CD4-positive, alpha-beta T cell treated with Interleukin-12 subunit alpha and Interleukin-12 subunit beta, for 1 hour (primary cell): ENCODE measurements around the gene EEA1.

Experiments
- DNase-seq: peaks from one replicate; pipeline ENCODE4 v3.0.0-alpha.2; 2020

The EEA1 gene

DNA sequence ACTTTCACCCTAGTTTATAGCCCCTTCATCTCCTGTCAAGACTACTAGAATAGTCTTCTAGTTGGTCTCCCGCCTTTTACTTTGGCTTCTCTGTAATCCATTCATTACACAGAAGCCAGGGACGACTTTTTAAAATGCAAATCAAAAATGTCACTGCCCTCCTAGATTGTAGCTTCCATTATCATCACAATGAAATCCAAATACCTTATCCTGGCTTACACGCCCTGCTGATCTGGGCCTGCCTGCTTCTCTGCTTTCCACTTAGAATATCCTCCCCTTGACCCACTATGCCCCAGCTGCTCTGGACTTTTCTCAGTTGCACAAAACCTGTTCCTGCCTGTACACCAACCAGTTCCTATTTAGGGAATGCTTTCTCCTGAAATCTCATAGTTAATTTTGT lies 4.5 kb upstream of the EEA1 start:
- DNase-seq, result no peak

DNA sequence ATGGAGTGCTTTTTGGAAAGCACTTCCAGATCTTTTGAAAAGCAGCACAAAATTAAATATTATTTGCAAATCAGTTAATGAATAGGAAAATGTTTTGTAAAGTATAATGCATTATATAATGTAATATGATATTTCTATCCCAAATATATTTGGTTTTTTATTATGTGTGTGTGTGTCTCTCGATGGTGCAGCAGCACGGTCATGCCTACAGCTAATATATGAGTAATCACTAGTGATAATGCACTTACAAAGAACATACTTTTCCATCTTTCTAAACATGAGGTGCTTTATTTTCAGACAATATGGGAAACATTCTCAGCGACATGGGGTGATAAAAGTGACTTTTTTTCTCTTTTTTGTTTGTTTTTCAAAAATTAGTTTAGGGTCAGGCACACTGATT lies 1.3 kb upstream of the EEA1 start:
- DNase-seq, result no peak

DNA sequence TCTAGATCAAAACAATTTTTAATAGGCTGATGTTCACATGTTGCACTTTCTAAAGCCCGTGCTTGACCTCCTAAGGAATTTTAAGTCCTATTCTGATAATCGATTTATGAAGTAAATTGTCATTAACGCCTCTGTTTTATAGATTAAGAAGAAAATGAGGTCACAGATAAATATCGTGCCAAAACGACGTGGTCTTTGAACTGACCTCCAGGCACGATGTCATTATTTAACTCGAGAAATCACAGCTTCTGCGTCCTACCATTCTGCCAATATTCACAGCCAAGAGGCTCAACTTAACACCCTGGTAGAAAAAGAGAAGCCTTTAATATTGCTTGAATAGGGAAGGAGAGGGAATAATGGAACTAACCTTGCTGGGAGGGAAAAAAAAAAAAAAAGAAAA lies 888 bp upstream of the EEA1 start:
- no peak for DNase-seq

DNA sequence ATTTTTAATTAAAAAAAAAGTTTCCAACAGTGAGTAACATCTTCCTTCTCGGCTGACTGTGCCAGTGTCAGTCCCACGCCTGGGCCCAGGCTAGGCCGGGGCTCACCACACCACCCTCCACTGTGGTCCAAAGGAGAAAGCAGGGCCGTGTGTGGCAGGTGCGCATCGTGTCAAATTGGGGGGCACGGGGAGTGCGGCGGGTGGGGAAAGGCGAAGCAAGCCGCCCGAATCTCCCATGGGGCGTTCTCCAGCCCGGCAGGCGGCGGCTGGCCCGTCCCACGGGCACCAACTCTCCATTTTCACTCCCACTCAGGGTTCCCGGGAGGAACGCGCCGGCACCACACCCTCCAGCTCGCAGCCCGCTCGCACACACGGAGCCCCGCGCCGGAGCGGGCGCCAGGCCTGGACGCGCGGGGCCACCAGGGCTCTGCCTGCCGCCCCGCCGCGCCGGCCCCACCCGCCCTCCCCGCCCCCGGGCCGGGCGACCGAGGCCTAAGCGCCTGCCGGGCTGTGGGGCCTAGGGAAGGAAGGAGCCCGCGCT lies 604 bp downstream of the EEA1 start:
- DNase-seq, result peak; percentile 38

DNA sequence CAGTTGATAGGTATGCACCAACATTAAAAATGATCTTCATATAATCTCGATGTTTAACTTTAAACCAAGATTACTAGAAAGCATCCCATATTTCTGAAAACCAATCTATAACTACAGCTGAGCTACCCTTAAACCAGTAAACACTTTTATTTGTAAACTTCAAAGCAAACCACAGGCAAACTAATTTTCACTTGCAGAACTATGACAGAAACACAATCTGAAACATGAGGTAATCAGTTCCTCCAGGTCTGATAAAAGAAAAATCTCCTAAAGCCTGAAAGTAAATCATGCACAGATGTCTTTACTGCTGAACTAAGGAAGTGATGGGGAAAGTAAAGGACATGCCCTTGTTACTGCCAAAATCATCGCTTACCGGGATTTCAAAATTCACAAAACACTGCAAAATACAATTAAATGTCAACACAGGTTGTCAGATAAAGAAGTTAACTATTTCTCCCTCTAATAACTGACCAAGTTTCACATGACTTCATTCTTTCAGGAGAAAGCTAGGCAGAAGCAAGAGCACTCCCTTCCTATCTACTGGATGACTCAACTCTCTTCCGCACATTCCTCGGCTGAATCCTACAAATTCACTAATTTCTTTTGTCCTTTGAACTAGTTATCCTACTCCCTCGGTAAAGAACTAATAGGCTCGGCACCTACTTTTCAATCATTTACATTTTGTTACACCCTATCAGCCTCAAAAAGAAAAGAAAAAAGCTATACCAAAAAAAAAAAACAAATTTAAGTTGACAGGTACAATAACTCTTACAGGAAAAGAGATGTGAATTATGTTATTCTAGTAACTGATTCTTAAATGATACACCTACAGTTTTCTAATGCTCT lies 1.4 kb downstream of the EEA1 start:
- DNase-seq, result peak; percentile 29

DNA sequence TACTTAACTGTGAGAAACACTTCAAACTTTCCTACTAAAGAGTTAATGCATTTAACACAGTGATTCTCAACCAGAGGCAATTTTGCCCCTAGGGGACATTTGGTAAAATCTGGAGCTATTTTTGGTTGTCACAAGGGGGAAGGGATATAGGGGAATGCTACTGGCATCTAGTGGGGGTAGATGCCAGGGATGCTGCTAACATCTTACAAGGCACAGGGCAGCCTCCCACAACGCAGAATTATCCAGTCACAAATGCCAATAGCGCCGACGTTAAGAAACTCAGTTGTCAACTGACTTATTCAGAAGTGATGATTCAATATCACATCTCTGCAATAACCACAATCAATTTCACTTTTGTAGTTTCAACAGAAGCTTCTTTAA lies 2.0 kb downstream of the EEA1 start:
- DNase-seq, result peak; percentile 38

DNA sequence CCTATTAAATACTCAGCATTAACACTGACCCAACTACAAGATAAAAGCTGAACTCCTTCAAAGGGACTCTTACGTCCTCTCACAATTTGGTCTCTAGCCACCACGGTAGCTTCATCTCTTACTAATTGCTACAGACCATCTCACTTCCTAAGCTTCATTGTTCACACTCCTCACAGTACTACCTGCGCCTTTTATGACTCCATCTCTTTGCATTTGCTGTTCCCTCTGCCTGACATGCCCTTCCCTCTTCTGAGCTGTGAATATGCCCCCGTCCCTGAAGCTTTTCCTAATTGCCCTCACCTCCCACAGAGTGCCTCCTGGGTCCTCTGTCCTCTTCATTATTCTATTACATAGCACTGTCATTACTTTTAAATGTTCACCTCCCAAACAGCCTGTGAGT lies 2.5 kb downstream of the EEA1 start:
- no peak for DNase-seq

DNA sequence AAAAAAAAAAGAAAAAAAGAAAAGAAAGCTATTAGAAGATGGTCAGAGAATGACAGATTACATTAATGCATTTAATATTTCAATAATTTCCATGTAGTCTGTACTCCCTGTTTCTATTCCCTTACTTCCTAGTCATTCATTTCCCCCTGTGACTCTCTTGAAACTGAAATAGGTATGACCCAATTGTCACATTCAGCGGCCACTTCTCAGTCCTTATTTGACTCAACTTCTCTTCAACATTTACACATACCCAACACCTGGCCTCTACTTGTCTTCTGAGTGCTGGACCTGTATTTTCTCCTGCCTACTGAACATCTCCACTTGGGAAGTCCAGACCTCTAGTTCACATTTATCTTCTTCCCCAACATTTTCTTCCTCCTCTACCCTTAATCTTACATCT lies 7.2 kb downstream of the EEA1 start:
- DNase-seq, result no peak

DNA sequence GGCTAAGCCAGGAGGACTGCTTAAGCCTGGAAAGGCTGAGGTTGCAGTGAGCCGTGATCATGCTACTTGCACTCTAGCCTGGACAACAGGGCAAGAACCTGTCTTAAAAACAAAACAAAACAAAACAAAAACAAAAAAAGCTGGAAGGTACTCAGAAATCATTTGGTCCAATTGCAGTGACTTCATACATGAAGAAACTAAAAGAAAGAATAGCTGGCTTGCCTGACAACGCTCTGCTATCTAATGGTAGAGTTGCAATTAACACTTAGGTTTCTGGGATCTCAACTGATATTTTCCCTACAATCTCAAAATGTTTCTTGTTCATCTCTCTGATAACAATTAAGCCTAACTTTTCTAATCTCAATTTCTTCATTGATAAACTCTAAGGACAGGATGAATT lies 13.7 kb downstream of the EEA1 start:
- DNase-seq, result no peak

DNA sequence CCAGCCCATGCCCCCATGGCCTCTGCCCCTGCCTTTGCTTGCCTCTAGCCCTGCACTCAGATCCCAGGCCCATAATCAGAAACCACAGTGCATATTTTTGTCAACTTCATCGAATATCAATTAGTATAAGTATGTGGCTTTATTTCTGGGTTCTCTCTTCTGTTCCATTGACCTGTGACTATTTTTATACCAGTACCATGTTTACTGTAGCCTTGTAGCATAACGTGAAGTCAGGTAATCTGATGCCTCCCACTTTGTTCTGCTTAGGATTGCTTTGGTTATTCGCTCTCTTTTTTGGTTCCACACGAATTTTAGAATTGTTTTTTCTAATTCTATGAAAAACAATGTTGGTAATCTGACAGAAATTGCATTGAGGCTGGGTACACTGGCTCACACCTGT lies 14.9 kb downstream of the EEA1 start:
- no peak for DNase-seq

DNA sequence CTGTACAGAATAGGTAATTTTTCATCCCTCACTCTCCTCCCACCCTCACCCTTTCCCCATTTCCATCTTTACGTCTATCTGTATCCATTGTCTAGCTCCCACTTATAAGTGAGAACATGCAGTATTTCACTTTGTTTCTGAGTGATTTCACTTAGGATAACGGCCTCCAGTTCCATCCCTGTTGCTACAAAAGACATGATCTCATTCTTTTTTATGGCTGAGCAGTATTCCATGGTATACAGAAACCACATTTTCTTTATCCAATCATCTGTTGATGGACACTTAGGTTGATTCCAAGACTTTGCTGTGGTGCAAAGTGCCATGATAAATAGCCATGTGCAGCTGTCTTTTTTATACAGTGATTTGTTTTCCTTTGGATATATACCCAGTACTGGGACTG lies 16.4 kb downstream of the EEA1 start:
- DNase-seq, result no peak

DNA sequence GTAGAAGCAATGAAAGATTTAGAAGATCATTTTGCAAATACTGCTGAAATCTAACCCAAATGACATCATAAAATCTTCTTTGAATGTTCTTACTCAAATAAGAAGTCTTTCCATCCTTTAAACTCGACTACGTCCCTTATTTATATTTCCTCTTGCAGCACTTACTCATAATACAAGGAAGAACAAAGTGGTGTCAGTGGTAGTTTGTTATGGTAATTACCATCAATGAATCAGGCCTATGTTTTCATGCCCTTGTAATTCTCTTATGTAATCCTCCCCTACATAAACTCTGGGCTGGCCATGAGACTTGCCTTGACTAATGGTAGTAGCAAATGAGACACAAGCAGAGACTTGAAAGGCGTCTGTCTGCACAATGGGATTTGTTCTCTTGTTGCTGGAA lies 17.0 kb downstream of the EEA1 start:
- DNase-seq, result no peak

DNA sequence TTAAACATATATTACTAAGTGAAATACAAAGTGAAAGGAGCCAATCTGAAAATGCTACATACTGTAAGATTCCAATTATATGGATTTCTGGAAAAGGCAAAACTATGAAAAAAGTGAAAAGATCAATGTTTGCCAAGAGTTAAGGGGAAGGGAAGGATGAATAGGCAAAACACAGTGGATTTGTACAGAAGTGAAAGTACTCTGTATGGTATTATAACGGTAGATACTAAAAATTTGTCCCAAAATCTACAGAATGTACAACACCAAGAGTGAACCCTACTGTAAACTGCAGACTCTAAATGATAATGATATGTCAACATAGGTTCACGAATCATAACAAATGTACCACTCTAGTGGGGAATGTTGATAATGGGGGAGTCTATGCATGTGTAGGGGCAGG lies 17.8 kb downstream of the EEA1 start:
- no peak for DNase-seq

DNA sequence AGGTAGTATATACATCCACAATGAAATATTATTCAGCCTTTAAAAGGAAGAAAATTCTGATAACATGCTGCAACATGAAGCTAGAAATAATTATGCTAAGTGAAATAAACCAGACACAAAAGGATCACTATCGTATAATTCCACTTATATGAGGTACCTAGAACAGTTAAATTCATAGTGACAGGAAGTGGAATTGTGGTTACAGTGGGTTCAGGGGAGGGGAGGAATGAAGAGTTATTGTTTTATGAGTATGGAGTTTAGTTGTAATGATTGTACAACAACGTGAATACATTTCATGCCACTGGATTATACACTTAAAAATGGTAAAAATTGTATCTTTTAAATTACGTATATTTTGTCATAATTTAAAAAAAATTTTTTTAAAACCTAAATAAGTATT lies 21.0 kb downstream of the EEA1 start:
- DNase-seq, result peak; percentile 31

DNA sequence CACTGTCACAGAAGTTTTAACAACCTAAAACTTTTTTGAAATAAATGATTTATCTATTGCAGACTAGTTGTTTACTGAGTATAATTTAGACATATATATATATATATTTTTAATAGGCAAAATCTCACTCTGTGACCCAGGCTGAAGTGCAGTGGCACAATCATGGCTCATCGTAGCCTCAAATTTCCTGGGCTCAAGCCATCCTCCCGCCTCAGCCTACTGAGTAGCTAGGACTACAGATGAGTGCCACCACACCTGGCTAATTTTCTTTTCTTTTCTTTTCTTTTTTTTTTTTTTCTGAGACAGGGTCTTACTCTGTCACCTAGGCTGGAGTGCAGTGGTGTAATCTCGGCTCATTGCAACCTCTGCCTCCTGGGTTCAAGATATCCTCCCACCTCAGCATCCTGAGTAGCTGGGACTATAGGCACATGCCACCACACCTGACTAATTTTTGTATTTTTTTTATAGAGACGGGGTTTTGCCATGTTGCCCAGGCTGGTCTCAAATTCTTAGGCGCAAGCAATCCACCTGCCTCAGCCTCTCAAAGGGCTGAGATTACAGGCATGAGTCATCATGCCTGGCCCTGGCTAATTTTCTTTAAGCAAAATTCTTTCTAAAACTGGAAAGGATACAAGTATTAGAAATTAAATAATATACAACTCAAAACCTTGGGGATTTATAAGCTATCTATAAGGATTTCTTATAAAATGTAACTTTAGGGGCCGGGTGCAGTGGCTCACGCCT lies 23.1 kb downstream of the EEA1 start:
- no peak for DNase-seq

DNA sequence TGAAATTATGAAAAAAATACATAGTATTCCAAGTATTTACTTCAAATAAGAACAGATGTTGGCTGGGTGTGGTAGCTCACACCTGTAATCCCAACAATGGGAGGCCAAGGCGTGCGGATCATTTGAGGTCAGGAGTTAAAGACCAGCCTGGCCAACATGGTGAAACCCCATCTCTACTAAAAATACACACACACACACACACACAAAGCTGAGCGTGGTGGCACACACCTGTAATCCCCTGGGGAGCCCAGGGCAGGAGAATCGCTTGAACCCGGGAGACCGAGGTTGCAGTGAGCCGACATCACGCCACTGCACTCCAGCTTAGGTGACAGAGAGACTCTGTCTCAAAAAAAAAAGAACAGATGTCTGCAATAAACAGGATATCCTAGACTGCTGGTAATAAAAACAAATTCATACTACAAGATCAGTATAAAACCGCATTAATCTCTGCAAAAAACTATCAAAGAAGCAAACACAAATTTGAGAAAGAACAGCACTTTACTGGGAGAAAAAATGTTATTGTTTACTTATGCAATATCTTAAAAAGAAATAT lies 23.8 kb downstream of the EEA1 start:
- DNase-seq, result no peak

DNA sequence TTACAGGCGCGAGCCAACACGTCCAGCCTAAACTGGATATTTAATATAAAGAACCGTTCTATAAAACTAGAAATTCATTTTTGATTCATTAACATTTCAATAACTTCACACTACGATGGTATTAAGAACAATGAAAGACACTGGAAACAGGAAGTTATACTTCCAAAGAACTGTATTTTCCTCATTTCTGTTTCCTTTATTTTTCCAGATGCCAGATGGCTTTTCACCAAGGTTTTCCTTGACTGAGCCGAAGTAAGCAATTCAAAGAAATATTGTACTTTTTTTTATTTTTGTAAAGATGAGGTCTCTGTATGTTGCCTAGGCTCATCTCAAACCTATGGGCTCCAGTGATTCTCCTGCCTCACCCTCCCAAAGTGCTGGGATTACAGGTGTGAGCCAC lies 28.2 kb downstream of the EEA1 start:
- DNase-seq, result no peak

DNA sequence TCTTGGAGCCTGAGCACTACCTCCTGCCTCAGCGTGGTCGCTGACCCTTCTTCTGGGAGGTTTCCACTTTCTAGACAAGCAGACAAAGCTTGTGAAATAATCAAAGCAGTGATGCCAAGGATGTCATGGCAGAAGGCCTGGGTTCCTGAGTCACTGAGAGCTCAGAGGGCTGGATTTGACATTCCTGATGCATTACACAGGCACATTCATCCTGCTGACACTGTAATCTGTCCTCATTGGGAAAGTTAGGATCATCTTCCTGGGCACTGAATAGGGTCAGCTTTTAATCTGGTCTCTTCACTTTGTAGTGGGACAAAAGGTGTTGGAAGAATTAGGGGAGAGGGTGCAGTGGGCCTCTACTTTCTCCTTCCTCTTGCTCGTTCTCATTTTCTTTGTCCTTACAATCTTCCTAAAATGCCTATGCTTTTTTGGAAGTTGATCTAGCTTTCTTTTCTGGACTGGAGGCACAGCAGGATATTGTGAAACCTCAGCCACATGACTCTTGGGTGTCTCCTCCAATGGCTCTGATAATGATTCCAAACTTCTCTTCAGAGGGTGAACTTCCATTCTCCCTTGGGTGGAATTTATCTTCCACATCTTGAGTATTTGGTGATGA lies 29.6 kb downstream of the EEA1 start:
- no peak for DNase-seq

DNA sequence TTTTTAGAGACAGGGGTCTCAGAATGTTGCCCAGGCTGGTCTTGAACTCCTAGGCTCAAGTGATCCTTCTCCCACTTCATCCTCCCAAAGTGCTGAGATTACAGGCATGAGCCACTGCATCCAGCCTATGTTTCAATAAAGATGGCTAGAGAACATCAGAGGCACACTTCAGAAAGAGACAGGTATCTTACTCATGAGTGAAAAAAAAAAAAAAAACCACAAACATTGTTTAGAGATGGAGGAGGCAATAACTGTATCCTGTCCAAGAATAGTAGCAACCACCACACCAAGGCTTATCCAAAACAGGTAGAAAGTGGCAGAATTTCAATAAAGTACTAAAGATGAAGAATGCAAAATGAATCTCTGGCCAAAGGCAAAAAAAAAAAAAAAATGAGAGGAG lies 30.3 kb downstream of the EEA1 start:
- DNase-seq, result no peak

DNA sequence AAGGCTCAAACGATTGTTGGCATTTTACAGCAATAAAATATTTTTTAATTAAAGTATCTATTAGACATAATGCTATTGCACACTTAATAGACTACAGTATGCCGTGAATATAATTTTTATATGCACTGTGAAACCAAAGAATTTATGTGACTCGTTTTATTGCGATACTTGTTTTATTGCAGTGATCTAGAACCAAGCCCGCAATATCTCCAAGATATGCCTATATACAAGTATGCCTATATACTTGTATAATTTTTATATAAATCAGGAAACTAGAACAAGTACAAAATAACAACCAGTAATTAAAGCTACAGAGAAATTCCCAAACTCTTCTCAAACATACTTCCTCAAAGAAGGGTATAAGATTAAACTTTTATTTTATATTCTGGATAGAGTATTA lies 31.3 kb downstream of the EEA1 start:
- no peak for DNase-seq

DNA sequence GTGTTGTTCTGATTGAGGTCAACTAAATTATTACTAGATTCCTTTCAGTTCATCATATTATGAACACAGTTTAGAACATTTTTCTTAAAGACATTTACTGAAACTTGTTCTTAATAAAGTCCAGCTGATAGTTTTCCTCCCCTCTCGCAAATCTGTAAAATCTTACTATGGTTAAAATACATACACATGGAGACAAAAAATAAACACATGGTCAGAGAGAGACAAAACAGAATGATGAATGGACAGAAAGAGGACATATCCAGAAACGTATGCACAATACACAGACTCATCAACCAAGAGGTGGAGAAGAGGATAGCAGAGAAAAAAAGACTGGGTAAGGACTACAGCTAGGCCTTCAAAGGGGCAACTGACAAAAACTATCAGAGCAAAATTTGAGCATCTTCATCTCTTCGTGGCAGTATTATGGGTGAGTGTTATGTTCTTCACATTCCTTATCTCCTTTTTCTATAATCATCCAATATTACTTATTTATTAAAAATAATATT lies 38.4 kb downstream of the EEA1 start:
- DNase-seq, result no peak

DNA sequence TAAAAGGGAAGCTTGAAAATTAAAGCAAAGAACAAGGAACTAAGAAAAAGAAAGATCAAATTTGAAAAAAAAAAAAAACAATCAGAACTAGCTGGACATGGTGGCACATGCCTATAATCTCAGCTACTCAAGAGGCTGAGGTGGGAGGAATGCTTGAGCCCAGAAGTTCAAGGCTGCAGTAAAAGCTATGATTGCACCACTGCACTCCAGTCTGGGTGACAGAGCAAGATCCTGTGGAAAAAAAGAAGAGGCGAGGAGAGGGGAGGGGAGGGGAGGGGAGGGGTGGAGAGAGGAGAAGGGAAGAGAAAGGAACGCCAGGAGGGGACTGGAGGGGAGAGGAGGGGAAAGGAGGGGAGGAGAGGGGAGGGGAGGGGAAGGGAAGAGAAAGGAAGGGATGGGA lies 43.0 kb downstream of the EEA1 start:
- no peak for DNase-seq

DNA sequence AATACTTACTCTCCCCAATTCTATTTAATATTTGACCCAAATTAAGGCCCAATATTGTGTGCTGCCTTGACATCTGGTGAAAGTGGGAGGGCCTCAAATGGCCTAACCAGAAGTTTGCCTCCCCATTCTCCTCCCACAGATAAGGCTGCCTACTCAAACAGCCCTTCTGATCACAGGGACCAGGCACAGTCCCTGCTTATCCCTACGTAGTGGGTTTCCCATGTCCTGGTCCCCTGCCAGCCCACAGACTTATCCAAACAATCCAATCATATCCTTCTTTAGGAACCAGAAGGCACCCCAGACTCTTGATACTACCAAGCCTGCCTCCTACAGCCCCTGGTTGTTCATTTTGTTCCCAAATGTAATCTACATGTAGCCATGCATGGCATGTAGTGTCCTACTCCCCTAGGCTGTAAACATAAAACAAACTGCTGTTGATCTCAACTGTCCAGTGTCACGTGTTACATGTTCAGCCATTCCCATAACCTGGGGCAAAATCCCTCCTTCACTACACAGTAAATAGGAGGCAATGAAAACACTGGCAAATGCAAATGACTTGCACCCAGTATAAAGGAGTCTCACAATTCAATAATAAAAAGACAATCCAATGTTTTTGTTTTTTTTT lies 49.3 kb downstream of the EEA1 start:
- DNase-seq, result no peak
